GM18505 (cell line): ENCODE measurements around the gene CHD9.
"Not testable (repeated sequence)": the region's sequence is repeated elsewhere in the genome, so short reads cannot be mapped to it uniquely, and the experiment has no call there.

Experiments used
- ATAC-seq: cut with Tn5 transposase; IDR thresholded peaks from one replicate; pipeline ENCODE4 v1.9.1; 2021; ENCODE audit not compliant: unreplicated experiment
- POLR2A ChIP-seq: IDR thresholded peaks from 4 replicates; pipeline ENCODE4 v1.6.1; 2011; ENCODE audit warnings: borderline replicate concordance; ENCODE audit not compliant: insufficient read depth, insufficient read length; ENCODE audit errors: extremely low read depth

Gene CHD9, protein sequence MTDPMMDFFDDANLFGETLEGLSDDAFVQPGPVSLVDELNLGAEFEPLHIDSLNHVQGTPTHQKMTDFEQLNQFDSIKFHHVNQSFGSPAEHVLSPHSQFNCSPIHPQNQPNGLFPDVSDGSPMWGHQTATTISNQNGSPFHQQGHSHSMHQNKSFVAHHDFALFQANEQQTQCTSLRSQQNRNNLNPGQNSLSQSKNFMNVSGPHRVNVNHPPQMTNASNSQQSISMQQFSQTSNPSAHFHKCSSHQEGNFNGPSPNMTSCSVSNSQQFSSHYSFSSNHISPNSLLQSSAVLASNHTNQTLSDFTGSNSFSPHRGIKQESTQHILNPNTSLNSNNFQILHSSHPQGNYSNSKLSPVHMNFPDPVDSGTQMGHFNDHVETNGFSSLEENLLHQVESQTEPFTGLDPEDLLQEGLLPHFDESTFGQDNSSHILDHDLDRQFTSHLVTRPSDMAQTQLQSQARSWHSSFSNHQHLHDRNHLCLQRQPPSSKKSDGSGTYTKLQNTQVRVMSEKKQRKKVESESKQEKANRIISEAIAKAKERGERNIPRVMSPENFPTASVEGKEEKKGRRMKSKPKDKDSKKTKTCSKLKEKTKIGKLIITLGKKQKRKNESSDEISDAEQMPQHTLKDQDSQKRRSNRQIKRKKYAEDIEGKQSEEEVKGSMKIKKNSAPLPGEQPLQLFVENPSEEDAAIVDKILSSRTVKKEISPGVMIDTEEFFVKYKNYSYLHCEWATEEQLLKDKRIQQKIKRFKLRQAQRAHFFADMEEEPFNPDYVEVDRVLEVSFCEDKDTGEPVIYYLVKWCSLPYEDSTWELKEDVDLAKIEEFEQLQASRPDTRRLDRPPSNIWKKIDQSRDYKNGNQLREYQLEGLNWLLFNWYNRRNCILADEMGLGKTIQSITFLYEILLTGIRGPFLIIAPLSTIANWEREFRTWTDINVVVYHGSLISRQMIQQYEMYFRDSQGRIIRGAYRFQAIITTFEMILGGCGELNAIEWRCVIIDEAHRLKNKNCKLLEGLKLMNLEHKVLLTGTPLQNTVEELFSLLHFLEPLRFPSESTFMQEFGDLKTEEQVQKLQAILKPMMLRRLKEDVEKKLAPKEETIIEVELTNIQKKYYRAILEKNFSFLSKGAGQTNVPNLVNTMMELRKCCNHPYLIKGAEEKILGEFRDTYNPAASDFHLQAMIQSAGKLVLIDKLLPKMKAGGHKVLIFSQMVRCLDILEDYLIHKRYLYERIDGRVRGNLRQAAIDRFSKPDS (N-terminal part only)

DNA sequence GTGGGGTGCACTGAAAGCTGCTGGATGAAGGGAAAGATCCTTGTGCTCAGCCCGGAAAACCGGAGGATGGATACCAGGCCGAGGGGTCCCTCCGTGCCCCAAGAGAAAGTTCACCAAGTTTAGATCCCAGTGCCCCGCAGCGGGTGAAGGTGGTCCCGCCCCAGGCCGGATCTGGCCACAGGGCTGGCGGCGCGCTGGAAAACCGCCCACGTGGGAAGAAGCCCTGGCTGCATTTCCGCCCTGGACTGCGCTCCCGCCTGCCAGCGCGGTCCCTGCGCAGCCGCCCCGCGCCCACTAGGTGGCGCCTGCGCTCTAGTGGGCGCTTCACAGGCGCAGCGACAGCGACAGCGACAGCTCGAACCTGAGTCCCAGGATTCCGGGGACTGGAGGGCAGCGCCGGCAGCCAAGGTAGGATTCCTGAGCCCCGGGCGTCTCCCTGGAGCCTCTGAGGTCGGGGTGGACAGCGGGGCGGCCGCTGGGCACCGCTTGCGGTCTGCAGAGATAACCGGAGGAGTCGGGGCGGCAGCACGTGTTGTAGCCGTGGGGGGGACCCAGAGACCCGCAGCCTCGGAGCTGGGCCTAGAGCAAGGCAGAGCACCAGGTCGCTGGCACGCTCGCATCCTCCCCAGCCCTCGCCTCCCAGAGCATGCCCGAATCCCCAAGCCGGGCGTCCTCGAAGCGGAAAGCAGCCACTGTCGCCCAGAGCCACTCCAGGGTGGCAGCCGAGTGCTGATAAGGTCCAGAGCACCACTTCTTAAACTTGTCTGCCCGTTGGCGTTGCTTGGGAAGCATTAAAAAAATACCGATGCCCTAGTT lies at the start of gene CHD9:
Gene CHD9, plus strand, starts transcription at position 322 of the 816 bp plus-strand sequence. CDS start 101,099 bp downstream, outside the sequence.
- peak; percentile 82 for ATAC-seq
- peak; percentile 42 for TF ChIP-seq POLR2A

DNA sequence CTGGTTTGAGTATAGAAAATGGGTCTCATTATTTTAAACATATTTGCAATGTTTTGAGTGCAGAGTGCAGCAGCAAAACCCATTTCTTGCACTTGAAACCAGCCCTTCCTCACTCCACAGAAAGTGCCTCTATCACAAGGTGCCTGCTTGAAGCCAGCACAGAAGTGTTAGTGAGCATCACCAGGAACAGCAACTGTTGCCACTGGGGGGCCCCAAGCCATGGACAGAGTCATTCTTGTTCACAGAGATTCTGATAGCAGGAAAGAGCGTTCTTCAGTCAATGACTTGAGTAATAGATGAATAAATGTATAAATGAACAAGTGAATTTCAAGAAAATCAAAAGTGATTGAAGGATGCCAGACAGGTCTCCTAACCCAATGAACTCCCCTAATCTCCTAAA lies 47.7 kb upstream of the CHD9 start:
- no peak for TF ChIP-seq POLR2A
- no peak for ATAC-seq

DNA sequence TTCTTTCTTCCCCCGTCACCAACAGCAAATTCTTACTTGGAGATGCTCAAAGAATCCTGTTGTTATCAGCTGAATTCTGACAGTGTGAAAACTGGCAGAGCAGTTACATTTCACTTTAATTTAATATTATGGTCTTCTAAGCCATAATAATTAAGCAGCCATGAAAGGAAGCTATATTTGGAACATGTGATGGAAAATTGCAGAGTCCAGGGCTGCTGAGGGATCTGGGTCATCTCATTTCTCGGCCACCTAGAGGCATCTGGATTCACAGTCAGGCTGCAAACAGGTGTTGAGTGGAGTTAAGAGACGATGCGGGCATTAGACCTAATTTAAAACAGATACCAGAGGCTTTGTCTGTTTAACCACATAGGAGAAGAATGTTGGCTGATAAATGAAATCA lies 40.5 kb upstream of the CHD9 start:
- no peak for ATAC-seq
- no peak for TF ChIP-seq POLR2A

DNA sequence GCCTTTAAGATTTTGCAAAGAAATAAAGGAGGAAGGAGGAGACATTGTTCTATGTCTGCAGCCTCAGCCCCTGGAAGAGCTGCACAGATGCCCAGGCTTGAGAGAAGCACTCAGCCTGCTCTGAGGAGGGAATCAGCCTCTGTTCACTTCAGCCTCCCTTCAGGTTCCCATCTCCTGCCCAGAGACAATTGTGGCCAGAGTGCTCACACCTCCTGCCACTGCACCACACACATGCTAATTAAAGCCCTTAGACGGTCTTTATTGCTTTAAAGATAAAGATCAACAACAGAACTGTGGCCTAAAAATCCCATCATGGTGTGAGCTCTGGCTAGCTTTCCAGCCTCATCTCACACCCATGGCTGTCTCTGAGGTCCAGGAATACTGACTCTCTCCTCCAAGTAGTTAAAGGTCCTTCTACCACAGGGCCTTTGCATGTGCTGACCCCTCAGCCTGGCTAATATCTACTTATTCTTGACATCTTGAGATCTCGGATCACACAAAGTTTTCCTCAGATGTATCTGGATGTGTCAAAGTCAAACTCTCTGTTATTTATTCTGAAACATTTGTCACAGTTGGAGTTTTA lies 35.9 kb upstream of the CHD9 start:
- no peak for ATAC-seq
- no peak for TF ChIP-seq POLR2A

DNA sequence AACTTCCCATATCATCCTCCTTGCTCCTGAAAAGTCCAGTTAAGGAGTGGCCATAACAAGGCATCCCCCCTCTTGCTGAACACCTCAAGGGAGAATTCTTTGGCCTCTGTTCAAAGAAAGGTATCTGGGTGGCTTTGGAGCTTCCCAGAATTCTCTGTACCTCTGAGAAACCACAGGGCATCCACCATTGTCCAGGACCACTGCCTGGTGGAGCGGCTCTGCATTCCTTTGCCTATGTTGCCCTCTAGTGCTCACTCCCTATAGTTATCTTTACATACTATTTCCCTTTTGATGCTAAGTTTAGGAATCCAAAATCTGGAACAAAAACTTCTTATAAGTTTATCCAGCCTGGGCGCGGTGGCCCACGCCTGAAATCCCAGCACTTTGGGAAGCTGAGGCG lies 32.4 kb upstream of the CHD9 start:
- ATAC-seq = no peak

DNA sequence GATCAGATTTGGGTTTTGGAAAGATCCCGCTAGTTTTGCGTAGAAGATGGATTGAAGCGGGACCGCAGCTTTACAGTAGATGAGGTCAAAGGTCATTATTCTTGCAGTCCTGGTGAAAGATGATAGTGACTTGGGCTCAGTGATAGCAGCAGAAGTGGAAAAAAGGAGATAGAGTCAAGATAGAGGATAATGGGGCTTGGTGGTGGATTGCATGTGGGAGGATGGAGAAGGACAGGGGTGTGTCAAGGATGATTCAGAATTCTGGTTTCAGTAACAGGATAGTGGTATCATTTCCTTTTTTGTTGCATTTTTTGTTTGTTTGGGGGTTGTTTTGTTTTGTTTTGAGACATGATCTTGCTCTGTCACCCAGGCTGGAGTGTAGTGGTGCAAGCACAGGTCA lies 30.7 kb upstream of the CHD9 start:
- ATAC-seq = peak; percentile 52
- no peak for TF ChIP-seq POLR2A

More for the DNA sequence above, 32.4 kb upstream of the CHD9 start:
- no peak for TF ChIP-seq POLR2A

DNA sequence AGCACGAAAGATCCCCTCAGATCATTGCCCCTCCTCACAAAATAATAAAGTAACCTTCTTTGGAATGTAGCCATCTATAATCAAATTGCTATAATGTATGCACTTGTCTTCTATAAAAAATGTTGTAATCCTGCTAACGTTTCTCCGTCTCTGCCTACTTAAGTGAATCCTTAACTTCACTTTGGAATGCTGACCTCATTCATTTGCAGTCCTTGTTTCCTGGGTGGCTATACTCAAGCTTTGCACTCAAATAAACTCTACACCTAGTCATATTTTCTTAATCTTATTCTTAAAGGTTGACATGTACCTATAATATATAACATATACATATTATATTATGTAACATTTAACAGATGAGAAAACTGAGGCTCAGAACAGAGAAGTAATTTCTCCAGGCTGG lies 24.8 kb upstream of the CHD9 start:
- no peak for TF ChIP-seq POLR2A
- no peak for ATAC-seq

DNA sequence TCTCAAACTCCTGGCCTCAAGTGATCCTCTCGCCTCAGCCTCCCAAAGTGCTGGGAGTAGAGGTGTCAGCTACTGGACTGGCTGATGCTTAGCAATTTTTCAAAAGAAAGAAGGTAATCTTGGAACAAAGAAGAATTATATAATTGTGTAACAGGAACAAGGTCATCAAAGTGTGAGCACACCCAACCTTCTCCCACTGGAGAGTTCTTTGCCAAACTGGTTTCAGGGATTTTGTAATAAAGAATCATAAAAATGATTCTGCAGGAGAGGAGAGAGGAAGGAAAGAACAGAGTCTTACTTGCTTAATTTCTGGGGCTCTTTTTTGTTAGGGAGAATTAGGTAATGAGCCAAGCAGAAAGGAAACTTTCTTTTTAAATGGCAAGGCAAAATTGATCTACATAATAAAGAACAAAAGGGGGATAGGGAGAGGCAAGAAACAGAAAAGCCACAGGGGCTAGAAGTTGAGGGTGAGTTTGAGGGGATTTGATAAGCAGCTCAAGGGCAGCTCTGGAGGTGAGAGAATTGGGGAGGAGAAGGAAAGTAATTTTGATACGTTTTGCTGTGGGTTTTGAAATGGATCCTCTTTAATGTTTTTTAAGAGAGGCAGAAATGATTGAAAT lies 23.4 kb upstream of the CHD9 start:
- ATAC-seq = no peak
- no peak for TF ChIP-seq POLR2A

DNA sequence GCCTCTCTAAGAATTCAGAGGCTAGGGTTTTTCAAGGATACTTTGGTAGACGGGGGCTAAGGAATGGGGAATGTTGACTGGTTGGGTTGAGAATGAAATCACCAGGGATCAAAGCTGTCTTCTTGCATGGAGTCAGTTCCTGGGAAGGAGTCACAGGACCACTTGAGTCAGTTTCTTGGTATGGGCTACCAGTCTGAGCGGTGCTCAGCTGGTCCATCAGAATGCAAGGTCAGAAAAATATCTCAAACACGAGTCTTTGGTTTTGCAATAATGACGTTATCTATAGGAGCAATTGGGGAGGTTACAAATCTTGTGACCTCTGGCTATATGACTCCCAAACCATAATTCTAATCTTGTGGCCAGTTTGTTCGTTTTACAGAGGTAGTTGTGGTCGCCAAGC lies 20.5 kb upstream of the CHD9 start:
- no peak for ATAC-seq
- no peak for TF ChIP-seq POLR2A

DNA sequence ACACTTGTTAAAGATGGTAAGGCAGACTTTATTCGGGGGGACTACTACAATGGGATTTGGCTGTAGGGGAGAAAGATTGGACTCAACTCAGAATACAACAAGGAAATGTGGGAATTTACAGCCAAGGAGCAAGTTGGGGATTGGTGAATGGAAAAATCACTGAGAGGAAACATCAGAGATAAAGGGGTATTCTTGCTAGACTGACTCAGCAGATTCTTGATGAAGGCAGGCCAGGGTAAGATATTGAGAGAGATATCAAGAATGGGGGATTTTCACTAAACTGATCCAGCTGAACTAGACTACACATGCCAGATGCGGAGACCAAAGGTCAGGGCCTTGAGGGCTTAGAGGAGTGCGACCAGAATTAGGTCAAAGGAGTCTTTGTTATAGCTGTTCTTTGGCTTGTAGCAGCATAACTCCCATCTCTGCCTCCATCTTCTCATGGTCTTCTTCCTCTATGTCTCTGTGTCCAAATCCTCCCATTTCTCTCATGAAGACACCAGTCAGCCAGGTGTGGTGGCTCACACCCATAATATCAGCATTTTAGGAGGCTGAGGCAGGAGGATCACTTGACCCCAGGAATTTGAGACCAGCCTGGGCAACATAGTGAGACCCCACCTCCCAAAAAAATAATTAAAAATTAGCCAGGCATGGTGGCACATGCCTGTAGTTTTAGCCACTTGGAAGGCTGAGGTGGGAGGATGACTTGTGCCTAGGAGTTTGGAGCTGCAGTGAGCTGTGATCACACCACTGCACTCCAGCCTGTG lies 19.4 kb upstream of the CHD9 start:
- TF ChIP-seq POLR2A = no peak

DNA sequence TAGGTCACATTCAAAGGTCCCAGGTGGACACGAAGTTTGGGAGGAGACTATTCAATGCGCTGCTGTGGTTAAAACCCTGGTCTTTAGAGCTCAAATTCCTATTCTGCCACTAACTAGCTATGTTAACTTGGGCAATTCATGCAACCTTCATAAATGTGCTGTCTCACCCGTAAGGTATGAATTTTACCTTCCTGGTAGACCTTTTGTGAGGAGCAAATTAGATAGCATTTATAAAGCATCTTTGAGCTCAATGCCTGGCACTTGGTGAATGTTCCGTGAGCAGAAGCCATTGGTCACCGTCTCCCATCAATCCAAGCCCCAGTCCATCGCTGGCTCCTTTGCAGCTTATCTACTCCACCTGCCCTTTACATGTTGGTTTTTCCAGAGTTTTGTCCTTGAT lies 18.7 kb upstream of the CHD9 start:
- no peak for TF ChIP-seq POLR2A
- no peak for ATAC-seq

More for the DNA sequence above, 19.4 kb upstream of the CHD9 start:
- no peak for ATAC-seq

DNA sequence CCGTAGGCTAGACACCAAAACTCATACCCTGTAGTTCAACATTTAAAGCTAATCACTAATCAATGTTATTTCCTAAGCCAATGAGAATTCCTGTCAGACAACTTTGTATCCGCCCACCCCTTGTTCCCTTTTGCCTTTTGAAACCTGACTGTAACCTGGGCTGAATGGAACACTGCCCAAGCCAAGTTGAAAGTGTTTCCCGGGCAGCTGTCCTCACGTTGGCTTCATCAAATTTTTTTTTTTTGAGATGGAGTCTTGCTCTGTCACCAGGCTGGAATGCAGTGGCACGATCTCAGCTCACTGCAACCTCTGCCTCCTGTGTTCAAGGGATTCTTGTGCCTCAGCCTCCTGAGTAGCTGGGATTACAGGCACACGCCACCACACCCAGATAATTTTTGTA lies 18.1 kb upstream of the CHD9 start:
- not testable (repeated sequence) for ATAC-seq
